GM12878 (cell line): ENCODE data around the gene PCSK6. TPM values are rescaled to one million over a fixed set of nuclear protein-coding genes. Genes with fewer than 3 reads are reported as not detected.

Experiments
- BHLHE40 ChIP-seq, 2 experiments: fragments of 450-650 bp in 1 of 2; IDR thresholded peaks; 2 replicates each; pipeline ENCODE4 v1.6.1; 2011 to 2017; ENCODE audit warnings: low read depth in 2 of 2, borderline replicate concordance in 1 of 2, improper control_type of control experiment in 1 of 2, low read length in 1 of 2, mild to moderate bottlenecking in 1 of 2
- CBX3 ChIP-seq: fragments of 200-600 bp; sonication (generic); IDR thresholded peaks from 2 replicates; pipeline ENCODE4 v1.6.1; 2016; ENCODE audit warnings: low read depth, borderline replicate concordance
- CEBPB ChIP-seq, 2 experiments: fragments of 150-350 bp in 1 of 2; IDR thresholded peaks; 2 replicates each; pipeline ENCODE4 v1.6.1; 2012 to 2014; ENCODE audit warnings: low read depth in 2 of 2, low read length in 2 of 2, borderline replicate concordance in 1 of 2, inconsistent platforms in 1 of 2
- CEBPZ ChIP-seq: fragments of 150-350 bp; IDR thresholded peaks from 2 replicates; pipeline ENCODE4 v1.6.1; 2016; ENCODE audit warnings: low read depth, low read length
- CHD4 ChIP-seq: fragments of 200-600 bp; sonication (generic); IDR thresholded peaks from 2 replicates; pipeline ENCODE4 v1.6.1; 2016; ENCODE audit warnings: mild to moderate bottlenecking
- DPF2 ChIP-seq: fragments of 450-650 bp; IDR thresholded peaks from 2 replicates; pipeline ENCODE4 v1.6.1; 2017; ENCODE audit warnings: mild to moderate bottlenecking
- ETV6 ChIP-seq, 2 experiments: fragments of 450-650 bp in 1 of 2; IDR thresholded peaks in 1 of 2; conservative IDR thresholded peaks in 1 of 2; 2 replicates each; pipeline ENCODE4 v1.6.1; 2014; ENCODE audit warnings: antibody characterized with exemption in 1 of 2, borderline replicate concordance in 1 of 2, low read depth in 1 of 2, mild to moderate bottlenecking in 1 of 2, moderate library complexity in 1 of 2
- EZH2 ChIP-seq: IDR thresholded peaks from 2 replicates; pipeline ENCODE4 v1.6.1; 2012; ENCODE audit warnings: low read depth, mild to moderate bottlenecking, control low read depth, inconsistent platforms, low read length, borderline replicate concordance; ENCODE audit not compliant: control insufficient read depth
- KLF5 ChIP-seq: fragments of 450-650 bp; IDR thresholded peaks from 2 replicates; pipeline ENCODE4 v1.6.1; 2014; ENCODE audit warnings: mild to moderate bottlenecking; ENCODE audit not compliant: partially characterized antibody
- MTA3 ChIP-seq: IDR thresholded peaks from 2 replicates; pipeline ENCODE4 v1.6.1; 2012; ENCODE audit warnings: low read length, inconsistent platforms, borderline replicate concordance
- NFXL1 ChIP-seq: fragments of 450-650 bp; IDR thresholded peaks from 2 replicates; pipeline ENCODE4 v1.6.1; 2017; ENCODE audit warnings: antibody characterized with exemption, mild to moderate bottlenecking, borderline replicate concordance
- PBX3 ChIP-seq: IDR thresholded peaks from 2 replicates; pipeline ENCODE4 v1.6.1; 2011; ENCODE audit warnings: mild to moderate bottlenecking, low read depth, low read length, moderate library complexity; ENCODE audit not compliant: insufficient replicate concordance
- RBBP5 ChIP-seq: fragments of 200-600 bp; sonication (generic); conservative IDR thresholded peaks from 2 replicates; pipeline ENCODE4 v1.6.1; 2016
- RELB ChIP-seq: fragments of 450-650 bp; IDR thresholded peaks from 2 replicates; pipeline ENCODE4 v1.6.1; 2017; ENCODE audit warnings: low read depth, mild to moderate bottlenecking, moderate library complexity
- REST ChIP-seq: IDR thresholded peaks from 2 replicates; pipeline ENCODE4 v1.6.1; 2012; ENCODE audit warnings: mild to moderate bottlenecking, low read depth, low read length
- RFX5 ChIP-seq: IDR thresholded peaks from 2 replicates; pipeline ENCODE4 v1.6.1; 2011; ENCODE audit warnings: low read depth, low read length, improper control_type of control experiment
- RUNX3 ChIP-seq: IDR thresholded peaks from 2 replicates; pipeline ENCODE4 v1.6.1; 2012; ENCODE audit warnings: low read length, inconsistent platforms
- STAT1 ChIP-seq: fragments of 450-650 bp; conservative IDR thresholded peaks from 2 replicates; pipeline ENCODE4 v1.6.1; 2014; ENCODE audit warnings: antibody characterized with exemption, mild to moderate bottlenecking
- STAT3 ChIP-seq: IDR thresholded peaks from 2 replicates; pipeline ENCODE4 v1.6.1; 2011; ENCODE audit warnings: low read depth, low read length, improper control_type of control experiment
- YY1 ChIP-seq: IDR thresholded peaks from 2 replicates; pipeline ENCODE4 v1.6.1; 2011; ENCODE audit warnings: low read depth, mild to moderate bottlenecking, low read length
- polyA plus RNA-seq, 11 experiments: library from polyadenylated mRNA; depleted of rRNA in 4 of 11; unstranded in 6 of 11; stranded (reverse) in 5 of 11; fragments of >200 nt; fragmentation: Nextera tagmentation in 4 of 11; fragmentation: Illumina TruSeq in 1 of 11; extraction: Ambion mirVana in 4 of 11; extraction: Trizol in 1 of 11; gene quantifications; 1 replicate in 1 of 11; 2 replicates in 10 of 11; pipeline versions ENCODE4 v1.2.1 to v1.2.3, GENCODE V29; 2011 to 2016; ENCODE audit warnings: inconsistent platforms in 2 of 11, missing spikeins in 2 of 11, low read depth in 1 of 11
- total RNA-seq, 4 experiments: library from RNA; depleted of rRNA in 3 of 4; stranded (reverse); fragments of >200 nt in 3 of 4; fragmentation: Illumina TruSeq in 1 of 4; extraction: Trizol in 1 of 4; gene quantifications; 2 replicates each; pipeline versions ENCODE4 v1.2.1 to v1.2.3, GENCODE V29; 2013 to 2021

The PCSK6 gene
- total and polyA plus RNA-seq, 10 of the 15 experiments (the other 5 are each of a cell fraction or from before 2014, with no cell fraction given): 0.19 to 0.67 (median 0.25) TPM; not detected in 4

- no peak for TF ChIP-seq RFX5
- TF ChIP-seq STAT1: no peak
- peak; percentile 90 to 92 for TF ChIP-seq BHLHE40 (IDR thresholded peaks at IDR 0.05; ENCODE audit: borderline replicate concordance in 1 of 2, low read depth in 2 of 2, low read length in 1 of 2)
- no peak for TF ChIP-seq EZH2
- TF ChIP-seq RELB: peak; percentile 97
- no peak for TF ChIP-seq NFXL1
- TF ChIP-seq CEBPB (IDR thresholded peaks at IDR 0.05; ENCODE audit: borderline replicate concordance in 1 of 2, low read depth in 2 of 2, low read length in 2 of 2): no peak
- no peak for TF ChIP-seq RBBP5
- TF ChIP-seq CHD4: no peak
- TF ChIP-seq YY1: no peak; the same call in 1 of the 2 replicates
- TF ChIP-seq REST: 0 out of 2 replicates have a peak, but pooled peaks have one; percentile 3
- TF ChIP-seq CEBPZ: no peak
- TF ChIP-seq KLF5: peak; percentile 66
- peak; percentile 91 for TF ChIP-seq DPF2
- peak in 1 of 2 experiments; percentile 26; a peak in 1 of 4 replicates for TF ChIP-seq ETV6 (conservative IDR thresholded peaks at IDR 0.05 in 1 of 2, IDR thresholded peaks at IDR 0.05 in 1 of 2; ENCODE audit: borderline replicate concordance in 1 of 2, low read depth in 1 of 2)
- peak; percentile 93 for TF ChIP-seq RUNX3
- no peak for TF ChIP-seq STAT3
- TF ChIP-seq MTA3: no peak
- TF ChIP-seq CBX3: no peak
- no peak for TF ChIP-seq PBX3
Measured at GRCh38 chr15:101264911-101265641, 224.4 kb downstream of the PCSK6 start (continued).
